IPS-NIHi7 (cell line): ENCODE data around the gene OR1G1.
"Not testable (repeated sequence)": the region's sequence is repeated elsewhere in the genome, so short reads cannot be mapped to it uniquely, and the experiment has no call there.

Experiments
- DNase-seq: peaks from one replicate; pipeline ENCODE4 v3.0.0; 2012; ENCODE audit warnings: mixed read lengths; ENCODE audit errors: extremely low spot score

The OR1G1 gene

GRCh38 chr17:3127451-3127850 lies at the start of gene OR1G1:
Gene OR1G1 (minus strand): TSS chr17:3127551. CDS start chr17:3127551, 0 bp downstream.
- no peak for DNase-seq

- DNase-seq: no peak
Measured at GRCh38 chr17:3167574-3167973, 40.2 kb upstream of the OR1G1 start.

- no peak for DNase-seq
Measured at GRCh38 chr17:3157218-3157617, 29.9 kb upstream of the OR1G1 start.

GRCh38 chr17:3137494-3137893 lies 10.1 kb upstream of the OR1G1 start:
- DNase-seq: not testable (repeated sequence)

- DNase-seq: no peak
Measured at GRCh38 chr17:3104322-3104721, 23.0 kb downstream of the OR1G1 start, which contains the start of gene OR1D2. Gene OR1D2 (minus strand): TSS chr17:3104422. CDS start chr17:3092996, 11,426 bp downstream.
